DMS153 (cell line): ENCODE results near the gene TXNDC17.
"Not testable (repeated sequence)": the region's sequence is repeated elsewhere in the genome, so short reads cannot be mapped to it uniquely, and the experiment has no call there.

ENCODE experiments used
- DNase-seq: peaks from one replicate; lab custom pipeline; 2025; lab: John Stamatoyannopoulos, UW

TXNDC17 gene

GRCh38 chr17:6683730-6684459 lies 43.0 kb downstream of the TXNDC17 start:
- no peak for DNase-seq

DNA sequence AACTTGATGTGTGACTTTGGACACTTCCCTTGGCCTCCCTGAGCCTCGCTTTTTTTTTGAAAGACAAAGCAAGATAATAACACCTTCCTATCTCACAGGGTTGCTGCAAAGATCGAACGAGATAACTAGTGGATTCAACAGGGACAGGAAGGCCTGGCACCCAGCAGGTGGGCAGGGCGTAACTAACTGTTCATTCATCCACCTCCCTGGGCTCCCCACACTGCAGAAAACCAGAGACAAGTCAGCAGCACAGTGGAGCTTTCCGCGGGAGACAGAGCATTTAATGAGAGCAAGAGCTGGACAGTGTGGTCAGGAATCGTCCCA lies 43.6 kb downstream of the TXNDC17 start:
- no peak for DNase-seq

DNA sequence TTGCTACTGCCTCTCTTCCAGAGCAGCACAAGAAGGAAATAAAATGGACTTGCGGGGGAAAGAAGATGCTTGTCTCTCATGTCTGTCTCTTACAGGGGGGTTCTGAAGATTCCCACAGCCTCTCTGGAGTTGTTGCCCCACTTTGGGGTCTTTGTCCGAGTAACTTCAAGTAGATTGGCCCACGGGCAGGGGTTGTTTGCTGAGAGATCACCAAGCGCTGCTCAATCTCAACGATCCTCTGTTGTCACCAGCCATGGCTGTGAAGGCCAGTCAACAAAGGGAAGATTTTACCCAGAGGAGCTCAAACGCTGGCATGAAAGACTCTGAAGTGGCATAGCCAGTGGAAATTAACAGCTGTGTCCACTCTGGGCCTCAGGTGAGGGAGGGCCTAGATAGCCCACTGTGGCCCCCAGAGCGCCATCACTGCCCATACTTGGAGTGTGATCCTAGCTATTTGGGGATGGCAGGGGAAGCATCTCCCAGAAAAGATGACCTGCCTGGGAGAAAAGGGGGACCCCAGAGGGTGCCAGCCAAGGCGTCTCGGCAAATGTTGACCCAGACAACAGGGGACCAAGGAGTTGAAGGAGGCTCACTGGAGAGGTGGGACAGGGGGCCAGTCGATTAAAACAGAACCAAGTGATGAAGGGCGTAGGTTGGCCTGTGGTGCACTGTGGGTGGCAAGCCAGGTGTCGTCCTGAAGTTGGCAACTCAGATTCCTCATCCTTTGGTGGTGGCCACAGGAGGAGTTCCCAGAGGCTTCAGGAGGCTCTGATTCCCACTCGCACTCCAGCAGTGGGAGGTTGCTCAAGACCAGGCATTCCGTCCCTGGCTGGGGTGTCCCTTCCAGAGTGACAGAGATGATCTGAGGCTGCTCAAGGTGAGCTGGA lies 44.3 kb downstream of the TXNDC17 start:
- DNase-seq, result no peak

- no peak for DNase-seq
Measured at GRCh38 chr17:6686026-6686425, 45.2 kb downstream of the TXNDC17 start.

GRCh38 chr17:6688944-6689343 lies 48.1 kb downstream of the TXNDC17 start:
- no peak for DNase-seq

- no peak for DNase-seq
Measured at GRCh38 chr17:6690641-6691040, 49.8 kb downstream of the TXNDC17 start.

GRCh38 chr17:6691546-6691945 lies 50.7 kb downstream of the TXNDC17 start:
- no peak for DNase-seq

DNA sequence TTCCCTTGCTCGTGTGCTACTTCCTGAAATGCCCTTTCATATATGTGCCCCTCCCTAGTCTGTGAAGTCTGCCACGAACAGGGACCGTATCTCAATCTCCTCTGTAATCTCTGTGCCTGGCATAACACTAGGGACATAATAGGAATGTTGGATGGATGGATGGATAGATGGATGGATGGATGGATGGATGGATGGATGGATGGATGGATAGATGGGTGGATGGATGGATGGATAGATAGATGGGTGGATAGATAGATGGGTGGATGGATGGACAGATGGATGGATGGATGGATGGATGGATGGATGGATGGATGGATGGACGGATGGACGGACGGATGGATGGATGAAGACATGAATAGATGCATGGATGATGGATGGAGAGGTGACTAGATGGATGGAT lies 51.1 kb downstream of the TXNDC17 start:
- DNase-seq, result not testable (repeated sequence)
